ENCODE data around the gene HBP1.
"Not testable (repeated sequence)": the region's sequence is repeated elsewhere in the genome, so short reads cannot be mapped to it uniquely, and the experiment has no call there.

Gene HBP1

DNA sequence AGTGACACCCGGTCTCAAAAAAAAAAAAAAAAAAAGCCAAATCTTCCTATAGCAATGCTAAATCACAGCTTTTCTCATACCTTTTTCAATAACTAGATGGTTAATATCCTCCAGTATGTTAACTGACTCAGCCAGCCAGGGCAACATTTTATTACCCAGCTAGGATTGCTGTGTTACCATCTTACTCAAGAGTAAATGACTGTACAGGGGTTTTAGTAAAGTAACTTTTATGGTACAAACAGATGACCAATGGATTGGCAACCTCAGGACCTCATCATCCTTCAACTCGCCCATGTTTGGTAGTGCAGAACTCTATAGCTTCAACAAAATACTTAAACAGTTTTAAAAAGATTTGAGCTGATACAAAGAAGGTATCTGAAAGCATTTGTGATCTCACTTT, 59.5 kb downstream of the HBP1 start:
- no peak for DNase-seq (ENCODE audit: low read depth in 2 of 2)

DNA sequence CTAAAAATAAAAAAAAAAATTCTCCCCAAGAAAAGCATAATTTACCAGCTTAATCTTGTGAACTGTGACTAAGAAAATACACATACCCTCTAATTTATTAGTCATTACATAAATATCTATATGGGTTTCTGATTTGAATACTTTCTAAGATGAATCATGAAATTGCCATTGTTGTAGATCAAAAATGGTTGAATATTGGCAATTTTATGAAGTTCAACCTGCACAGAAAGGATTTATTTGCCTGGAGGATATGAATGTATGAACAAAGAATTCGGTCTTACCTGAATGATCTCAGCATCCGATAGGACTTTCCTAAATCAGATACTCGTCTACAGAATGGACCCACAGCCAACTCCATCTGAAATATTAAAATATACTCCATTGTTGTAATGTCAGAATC, 61.5 kb downstream of the HBP1 start:
- no peak for DNase-seq (ENCODE audit: low read depth in 2 of 2)

DNA sequence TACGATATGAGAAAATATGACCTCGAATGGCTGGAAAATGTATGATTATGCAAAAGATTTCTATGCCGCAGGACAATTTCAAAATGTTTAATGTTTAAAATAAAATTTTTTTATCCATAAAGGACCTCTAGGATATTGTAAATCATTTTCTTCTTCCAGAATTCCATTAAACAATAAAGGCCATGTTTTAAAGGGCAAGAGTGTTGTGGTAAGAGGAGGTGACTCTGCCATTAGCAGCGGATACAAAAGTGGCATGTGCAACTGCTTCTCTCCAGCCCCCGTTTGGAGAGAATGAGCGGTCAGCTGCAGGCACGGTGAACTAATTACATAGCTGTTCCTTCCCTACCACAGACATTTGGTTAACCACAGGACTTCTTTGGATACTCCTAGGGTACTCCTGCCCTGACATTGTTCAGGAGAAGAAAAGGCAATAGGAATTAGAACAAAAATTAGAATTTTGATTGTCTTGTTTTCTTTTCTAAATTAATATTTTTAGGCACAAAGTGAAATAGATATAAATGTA, 63.8 kb downstream of the HBP1 start:
- no peak for DNase-seq (ENCODE audit: low read depth in 2 of 2)

DNA sequence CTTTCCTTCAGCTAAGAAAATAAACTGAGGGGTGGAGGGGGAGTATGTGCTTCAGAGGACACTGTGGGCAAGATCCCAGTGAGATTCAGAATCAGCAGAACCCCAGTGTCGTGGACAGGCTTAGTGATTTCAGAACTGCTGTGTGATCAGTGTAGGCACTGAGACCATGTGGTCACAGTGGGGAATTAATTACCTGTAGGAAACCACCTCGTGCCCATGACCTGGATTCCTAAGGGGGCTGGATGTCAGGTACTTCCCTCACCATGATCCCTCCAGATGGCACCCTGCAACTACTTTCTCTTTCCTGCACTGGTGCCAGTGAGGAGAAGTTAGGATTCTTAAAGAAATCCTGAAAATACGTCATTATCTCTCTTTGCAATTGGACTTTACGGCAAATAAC, 64.4 kb downstream of the HBP1 start:
- no peak for DNase-seq (ENCODE audit: low read depth in 2 of 2)

DNA sequence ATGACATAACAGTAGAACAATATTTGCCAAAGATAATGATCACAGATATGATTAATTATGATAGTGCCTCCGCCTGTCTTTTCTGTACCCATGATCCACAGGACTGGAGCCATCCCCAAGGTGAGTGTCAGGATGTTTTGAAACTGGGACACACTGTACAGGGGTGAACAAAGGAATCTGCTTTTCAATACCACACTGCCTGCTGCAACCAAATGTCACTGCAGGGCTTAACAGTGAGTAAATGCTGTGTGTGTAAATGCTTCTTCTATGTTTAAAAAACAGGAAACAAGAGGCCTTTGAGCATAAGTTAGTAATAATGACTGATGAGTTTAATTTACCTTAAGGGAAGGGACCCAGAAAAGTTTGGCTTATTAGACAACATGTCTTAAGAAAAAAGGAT, 65.2 kb downstream of the HBP1 start:
- DNase-seq (ENCODE audit: low read depth in 2 of 2) = no peak

DNA sequence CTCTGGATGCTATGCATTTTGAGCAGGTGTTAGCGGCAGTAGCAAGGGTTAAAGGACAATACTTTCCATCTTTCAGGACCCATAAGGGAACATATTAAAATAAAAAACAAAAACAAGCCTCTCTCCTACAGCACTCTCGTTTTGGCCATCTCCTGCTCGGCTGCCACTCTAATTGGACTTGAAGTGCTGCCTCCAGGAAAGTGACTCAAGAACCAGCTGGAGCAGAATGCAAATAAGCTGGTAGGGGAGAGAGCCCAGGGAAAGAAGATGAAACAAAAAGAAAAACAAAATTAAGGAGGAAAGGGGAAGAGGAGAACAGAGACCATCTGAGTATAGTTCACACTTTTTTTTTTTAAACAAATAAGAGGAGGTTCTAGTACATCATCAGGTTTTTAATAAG, 65.6 kb downstream of the HBP1 start:
- no peak for DNase-seq (ENCODE audit: low read depth in 2 of 2)

DNA sequence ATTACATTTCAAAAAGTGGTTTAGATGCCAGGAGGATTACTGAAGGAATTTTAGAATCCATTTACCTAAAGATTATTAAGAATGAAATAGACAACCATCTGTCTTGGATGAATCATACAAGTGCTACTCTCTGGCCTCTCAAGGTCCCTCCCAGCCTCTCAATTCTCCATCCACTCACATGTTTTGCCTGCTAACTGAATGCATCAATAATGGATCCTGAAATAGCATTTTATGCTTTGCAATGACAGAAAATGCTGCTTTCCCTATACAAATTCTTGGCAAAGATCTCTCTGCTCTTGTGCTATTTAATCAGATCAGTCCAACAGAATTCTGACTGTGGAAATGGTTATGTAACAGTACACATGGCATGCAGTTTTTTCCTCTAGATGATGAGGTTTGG, 68.1 kb downstream of the HBP1 start:
- DNase-seq (ENCODE audit: low read depth in 2 of 2) = no peak

DNA sequence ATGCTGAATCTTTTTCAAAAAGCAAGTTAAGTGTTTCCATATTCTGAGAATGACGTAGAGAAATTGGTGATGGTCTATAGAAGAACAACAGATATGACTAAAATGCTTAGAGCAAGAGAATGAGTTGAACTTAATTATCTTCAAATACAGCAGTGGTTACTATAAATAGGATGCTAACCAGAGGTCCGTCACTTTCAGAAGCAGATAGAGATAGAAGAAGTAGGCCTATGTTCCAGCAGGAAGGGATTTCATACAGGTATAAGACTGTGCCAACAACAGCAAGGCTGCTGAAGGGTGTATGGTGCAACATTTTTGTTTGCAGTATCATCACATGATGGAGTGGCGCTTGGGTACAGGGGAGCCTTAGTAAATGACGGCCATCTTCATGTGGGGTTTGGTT, 68.6 kb downstream of the HBP1 start:
- DNase-seq (ENCODE audit: low read depth in 2 of 2) = no peak

DNA sequence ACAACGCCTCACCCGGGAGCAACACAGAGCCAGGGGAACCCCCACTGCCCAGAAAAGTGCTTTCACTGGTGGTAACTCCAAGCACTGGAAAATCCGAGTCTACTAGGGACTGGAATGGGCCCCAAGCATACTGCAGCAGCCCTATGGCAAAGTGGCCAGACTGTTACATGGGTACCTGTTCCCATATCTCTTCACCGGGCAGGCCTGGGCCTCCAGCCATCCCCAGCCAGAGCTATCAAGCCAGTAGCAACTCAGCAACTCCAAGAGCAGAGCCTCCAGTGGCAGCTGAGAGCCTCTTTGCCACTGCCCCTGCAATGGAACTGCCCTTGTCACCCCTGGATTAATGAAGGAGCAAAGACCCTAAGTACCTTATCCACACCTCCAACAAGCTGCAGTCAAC, 73.5 kb downstream of the HBP1 start:
- no peak for DNase-seq (ENCODE audit: low read depth in 2 of 2)

DNA sequence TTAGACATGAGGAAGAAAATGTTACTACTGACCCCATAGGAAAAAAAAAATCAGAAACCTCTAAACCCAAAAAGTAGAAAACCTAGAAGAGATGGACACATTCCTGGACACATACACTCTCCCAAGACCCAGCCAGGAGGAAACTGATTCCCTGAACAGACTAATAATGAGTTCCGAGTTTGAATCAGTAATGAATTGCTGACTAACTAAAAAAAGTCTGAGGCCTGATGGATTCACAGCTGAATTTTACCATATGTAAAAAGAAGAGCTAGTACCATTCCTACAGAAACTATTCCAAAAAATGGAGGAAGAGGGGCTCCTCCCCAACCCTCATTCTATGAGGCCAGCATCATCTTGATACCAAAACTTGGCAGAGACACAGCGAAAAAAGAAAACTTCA, 75.8 kb downstream of the HBP1 start:
- no peak for DNase-seq (ENCODE audit: low read depth in 2 of 2)

DNA sequence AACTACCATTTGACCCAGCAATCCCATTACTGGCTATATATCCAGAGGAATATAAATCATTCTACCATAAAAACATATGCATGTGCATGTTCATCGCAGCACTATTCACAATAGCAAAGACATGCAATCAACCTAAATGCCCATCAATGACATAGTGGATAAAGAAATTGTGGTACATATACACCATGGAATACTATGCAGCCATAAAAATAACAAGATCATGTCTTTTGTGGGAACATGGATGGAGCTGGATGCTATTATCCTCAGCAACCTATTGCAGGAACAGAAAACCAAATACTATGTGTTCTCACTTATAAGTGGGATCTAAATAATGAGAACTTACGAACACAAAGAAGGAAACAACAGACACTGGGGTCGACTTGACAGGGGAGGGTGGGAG, 78.0 kb downstream of the HBP1 start:
- DNase-seq (ENCODE audit: low read depth in 2 of 2) = not testable (repeated sequence)

DNA sequence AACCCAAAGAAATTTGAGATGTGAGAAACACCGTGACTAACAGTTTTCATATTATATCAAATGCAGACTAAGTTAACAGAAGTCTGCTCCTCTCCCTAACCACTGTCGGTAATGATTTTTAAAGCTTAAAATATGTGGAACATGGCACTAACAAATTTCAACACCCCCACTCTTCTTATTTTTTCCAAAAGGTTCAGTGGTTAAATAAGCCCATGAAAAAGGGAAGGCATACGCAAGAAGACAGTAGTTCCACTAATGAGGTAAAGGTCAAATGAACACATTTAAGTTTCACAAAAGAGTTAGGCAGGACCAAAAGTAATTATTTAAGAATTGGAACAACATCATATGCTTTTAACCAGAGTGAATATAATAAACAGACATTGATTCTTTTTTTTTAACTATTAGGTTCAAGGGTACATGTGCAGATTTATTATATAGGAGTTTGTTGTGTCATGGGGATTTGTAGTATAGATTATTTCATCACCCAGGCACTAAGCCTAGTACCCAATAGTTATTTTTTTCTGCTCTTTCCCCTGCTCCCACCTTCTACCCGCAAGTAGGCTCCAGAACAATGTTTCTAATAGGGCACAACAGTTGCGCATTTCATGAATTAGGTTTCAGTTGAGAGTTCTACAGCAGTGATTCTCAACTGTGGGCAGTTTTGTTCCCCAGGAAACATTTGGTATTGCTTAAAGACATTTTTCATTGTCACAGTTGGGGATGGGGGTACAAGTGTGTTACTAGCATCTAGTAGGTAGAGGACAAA, 79.9 kb downstream of the HBP1 start:
- DNase-seq (ENCODE audit: low read depth in 2 of 2) = no peak

DNA sequence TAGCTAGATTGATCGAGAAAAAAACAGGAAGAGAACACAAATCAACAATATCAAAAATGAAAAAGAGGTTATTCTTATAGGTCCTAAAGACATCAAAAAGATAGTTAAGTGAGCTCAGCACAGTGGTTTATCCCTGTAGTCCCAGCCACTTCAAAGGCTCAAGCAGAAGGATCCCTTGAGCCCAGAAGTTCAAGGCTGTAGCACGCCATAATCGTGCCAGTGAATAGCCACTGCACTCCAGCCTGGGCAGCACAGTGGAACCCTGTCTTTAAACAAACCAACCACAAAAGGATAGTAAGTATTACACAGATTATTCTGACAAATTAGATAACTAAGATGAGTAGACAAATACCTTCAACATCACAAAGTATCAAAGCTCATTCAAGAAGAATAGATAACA, 83.2 kb downstream of the HBP1 start:
- DNase-seq (ENCODE audit: low read depth in 2 of 2) = no peak
